Measurements from ENCODE around the gene TUSC2. TPM values are rescaled to one million over a fixed set of nuclear protein-coding genes. Genes with fewer than 3 reads are reported as not detected.

TUSC2 gene
- total and polyA plus RNA-seq, 7 experiments from 2014 or later: 16.8 to 45.5 (median 21.8) TPM

DNA sequence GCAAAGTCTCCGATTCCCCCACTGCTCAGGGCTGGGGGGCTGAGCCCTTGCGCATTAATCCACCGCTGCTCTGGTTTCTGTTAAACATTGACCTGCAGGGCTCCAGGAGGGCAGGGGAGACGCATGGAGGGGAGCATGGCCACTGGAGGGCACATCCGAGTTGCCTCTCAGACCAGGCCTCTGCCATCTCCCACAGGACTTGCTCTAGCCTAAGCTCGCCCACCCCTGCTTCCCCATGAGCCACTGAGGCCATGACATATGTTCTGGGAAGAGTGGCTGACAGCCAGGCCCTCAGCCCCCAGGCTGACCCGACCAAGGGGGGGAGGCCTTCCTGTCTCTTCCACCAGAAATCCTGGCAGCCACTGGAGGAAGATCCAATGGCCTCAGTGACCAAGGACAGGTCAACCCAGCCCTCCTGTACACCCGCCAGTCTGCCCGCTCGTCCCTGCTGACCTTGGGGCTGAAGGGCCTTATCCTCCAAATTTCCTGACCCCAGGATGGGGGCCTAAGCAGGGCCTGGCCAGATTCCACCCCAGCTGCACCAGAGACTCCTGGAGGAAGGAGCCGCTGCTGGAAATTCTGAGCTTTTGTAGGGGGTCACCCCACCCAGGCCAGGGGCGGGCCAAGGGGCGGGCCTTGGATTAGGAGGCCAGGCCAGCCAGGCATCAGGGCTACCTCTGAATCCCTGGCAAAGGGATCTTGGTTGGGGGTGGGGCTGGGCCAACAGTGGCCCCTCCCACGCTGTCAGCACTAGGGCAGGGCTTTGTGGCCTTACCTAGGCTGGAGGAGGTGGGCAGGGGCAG is 24.8 kb downstream of the TUSC2 start, which contains the start of gene HYAL1:
Gene HYAL1, minus strand, starts transcription at position 562 of the 803 bp plus-strand sequence. CDS start 618 bp downstream, outside the sequence.
- no peak for ATAC-seq
- H3K4me3 ChIP-seq (ENCODE audit: low read length): no peak within 1 kb of the TSS
- ChIA-PET POLR2A (interaction anchor here (1.0 to 1.2 kb wide), 2 partner anchors 10 to 34 kb away, joined by 3 read pairs; no protein-coding TSS in a partner anchor), CTCF (no interaction called here)
- DNase-seq: no peak
- H3K9me3 ChIP-seq (ENCODE audit: control insufficient read depth in 2 of 3, low read length in 3 of 3): no peaks in the 10 kb centered on the region
- no peak within 1 kb of the TSS for H3K4me3 Mint-ChIP-seq
- H3K27me3 Mint-ChIP-seq: no peaks in the 10 kb centered on the region
- intact Hi-C loops (cut with micrococcal nuclease): no loop called here
- no peak within 1 kb of the TSS for H3K27ac ChIP-seq (ENCODE audit: low read depth, low read length)
- H3K27me3 ChIP-seq (ENCODE audit: control insufficient read depth in 2 of 2, insufficient read depth in 2 of 2, low read length in 2 of 2): no peaks in the 10 kb centered on the region
- peaks cover 10 to 22% (median 17%) of the 10 kb centered on the region in 7 donors for H3K4me1 Mint-ChIP-seq
- peaks cover 13 to 16% of the 10 kb centered on the region in 2 donors for H3K4me1 ChIP-seq (ENCODE audit: control insufficient read depth in 2 of 2, insufficient read depth in 2 of 2, low read length in 2 of 2)
- H3K36me3 Mint-ChIP-seq: peaks cover 0 to 2% (median 0%) of the 10 kb centered on the region in 5 donors
- H3K36me3 ChIP-seq (ENCODE audit: control insufficient read depth in 2 of 3, insufficient read depth in 3 of 3, low read length in 3 of 3): no peaks in the 10 kb centered on the region
- peak within 1 kb of the TSS in 2 of 9 donors; percentile 51 to 83 for H3K27ac Mint-ChIP-seq
- H3K9me3 Mint-ChIP-seq: peaks cover 0 to 3% (median 0%) of the 10 kb centered on the region in 11 donors

GRCh38 chr3:50302095-50303012 is 25.7 kb downstream of the TUSC2 start:
- no peaks in the 10 kb centered on the region for H3K36me3 Mint-ChIP-seq
- H3K27me3 ChIP-seq (ENCODE audit: control insufficient read depth in 2 of 2, insufficient read depth in 2 of 2, low read length in 2 of 2): no peaks in the 10 kb centered on the region
- H3K4me1 ChIP-seq (ENCODE audit: control insufficient read depth in 2 of 2, insufficient read depth in 2 of 2, low read length in 2 of 2): peaks cover 19 to 20% of the 10 kb centered on the region in 2 donors
- CTCF ChIA-PET: interaction anchor here (0.6 kb wide), 1 partner anchor 31 kb away, joined by 3 read pairs; no protein-coding TSS in a partner anchor
- peaks cover 12 to 31% (median 21%) of the 10 kb centered on the region in 7 donors for H3K4me1 Mint-ChIP-seq
- peaks cover 0 to 2% (median 0%) of the 10 kb centered on the region in 3 experiments for H3K36me3 ChIP-seq (ENCODE audit: control insufficient read depth in 2 of 3, insufficient read depth in 3 of 3, low read length in 3 of 3)
- H3K27ac Mint-ChIP-seq: peak overlapping the region in 3 of 9 donors; percentile 4 to 36 (median 9)
- H3K9me3 ChIP-seq (ENCODE audit: control insufficient read depth in 2 of 3, low read length in 3 of 3): no peaks in the 10 kb centered on the region
- ATAC-seq (no peak), DNase-seq (no peak)
- H3K27me3 Mint-ChIP-seq: no peaks in the 10 kb centered on the region
- POLR2A ChIA-PET: interaction anchor here (0.6 to 4.8 kb wide), 4 partner anchors 10 to 112 kb away, joined by 3 to 41 read pairs (median 3); no protein-coding TSS in a partner anchor
- no peak overlapping the region for H3K4me3 ChIP-seq (ENCODE audit: low read length)
- peak overlapping the region in 1 of 10 donors; percentile 12 for H3K4me3 Mint-ChIP-seq
- intact Hi-C loops (cut with micrococcal nuclease): no loop called here
- no peak overlapping the region for H3K27ac ChIP-seq (ENCODE audit: low read depth, low read length)
- H3K9me3 Mint-ChIP-seq: peaks cover 0 to 3% (median 0%) of the 10 kb centered on the region in 11 donors

DNA sequence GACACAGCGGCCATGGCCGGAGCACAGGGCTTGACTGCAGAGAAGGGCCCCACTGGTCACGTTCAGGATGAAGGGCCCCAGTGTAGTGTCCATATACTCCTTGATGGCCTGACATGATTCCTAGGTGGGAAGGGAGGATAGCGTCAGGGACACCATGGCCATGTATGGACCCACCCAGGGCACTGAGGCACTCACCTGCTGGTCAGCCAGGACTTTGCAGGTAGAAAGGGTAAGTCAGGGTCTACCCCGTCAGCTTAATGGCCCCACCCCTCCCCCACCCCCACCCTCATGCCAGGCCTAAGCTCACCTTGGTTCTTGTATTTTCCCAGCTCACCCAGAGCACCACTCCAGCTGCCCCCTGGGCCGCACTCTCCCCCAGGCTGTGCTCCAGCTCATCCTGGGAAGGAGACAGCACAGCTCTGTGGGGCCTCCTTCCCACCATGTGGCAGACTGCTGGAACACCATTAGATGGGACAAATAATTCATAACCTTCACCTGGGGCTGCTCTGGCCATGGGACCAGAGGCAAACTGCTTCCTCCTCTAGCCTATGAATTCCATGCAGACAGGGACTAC is 27.3 kb downstream of the TUSC2 start:
- no peaks in the 10 kb centered on the region for H3K9me3 Mint-ChIP-seq
- no peaks in the 10 kb centered on the region for H3K27me3 ChIP-seq (ENCODE audit: control insufficient read depth in 2 of 2, insufficient read depth in 2 of 2, low read length in 2 of 2)
- H3K27me3 Mint-ChIP-seq: no peaks in the 10 kb centered on the region
- peaks cover 19 to 20% of the 10 kb centered on the region in 2 donors for H3K4me1 ChIP-seq (ENCODE audit: control insufficient read depth in 2 of 2, insufficient read depth in 2 of 2, low read length in 2 of 2)
- no peak overlapping the region for H3K4me3 ChIP-seq (ENCODE audit: low read length)
- intact Hi-C loops (cut with micrococcal nuclease): no loop called here
- ChIA-PET POLR2A (interaction anchor here (3.9 to 4.8 kb wide), 2 partner anchors 26 to 36 kb away, joined by 31 to 41 read pairs; partner anchors contain the start of gene TUSC2), CTCF (no interaction called here)
- no peaks in the 10 kb centered on the region for H3K9me3 ChIP-seq (ENCODE audit: control insufficient read depth in 2 of 3, low read length in 3 of 3)
- DNase-seq (no peak), ATAC-seq (no peak)
- H3K27ac Mint-ChIP-seq: peak overlapping the region in 8 of 9 donors; percentile 32 to 100 (median 97)
- H3K36me3 ChIP-seq (ENCODE audit: control insufficient read depth in 2 of 3, insufficient read depth in 3 of 3, low read length in 3 of 3): peaks cover 0 to 7% (median 0%) of the 10 kb centered on the region in 3 experiments
- peaks cover 0 to 1% (median 0%) of the 10 kb centered on the region in 5 donors for H3K36me3 Mint-ChIP-seq
- H3K4me1 Mint-ChIP-seq: peaks cover 12 to 36% (median 22%) of the 10 kb centered on the region in 7 donors
- peak overlapping the region; percentile 38 to 99 (median 92) for H3K4me3 Mint-ChIP-seq
- H3K27ac ChIP-seq (ENCODE audit: low read depth, low read length): peak overlapping the region; percentile 86

GRCh38 chr3:50299929-50300680 is 27.9 kb downstream of the TUSC2 start:
- H3K9me3 Mint-ChIP-seq: no peaks in the 10 kb centered on the region
- peak overlapping the region; percentile 84 to 99 (median 97) for H3K4me3 Mint-ChIP-seq
- H3K27me3 Mint-ChIP-seq: no peaks in the 10 kb centered on the region
- no peaks in the 10 kb centered on the region for H3K27me3 ChIP-seq (ENCODE audit: control insufficient read depth in 2 of 2, insufficient read depth in 2 of 2, low read length in 2 of 2)
- no peaks in the 10 kb centered on the region for H3K9me3 ChIP-seq (ENCODE audit: control insufficient read depth in 2 of 3, low read length in 3 of 3)
- peaks cover 12 to 36% (median 22%) of the 10 kb centered on the region in 7 donors for H3K4me1 Mint-ChIP-seq
- H3K36me3 ChIP-seq (ENCODE audit: control insufficient read depth in 2 of 3, insufficient read depth in 3 of 3, low read length in 3 of 3): peaks cover 0 to 7% (median 0%) of the 10 kb centered on the region in 3 experiments
- ATAC-seq (no peak), DNase-seq (no peak)
- ChIA-PET CTCF (interaction anchor here (0.9 to 1.6 kb wide), 4 partner anchors 21 to 50 kb away, joined by 3 to 5 read pairs (median 3); partner anchors contain the start of genes CYB561D2, HYAL2 and NPRL2), POLR2A (interaction anchor here (0.6 to 4.8 kb wide), 16 partner anchors 9 to 1276 kb away, joined by 3 to 41 read pairs (median 6); partner anchors contain the start of genes CYB561D2, GNAI2, NPRL2 and RASSF1)
- H3K27ac ChIP-seq (ENCODE audit: low read depth, low read length): peak overlapping the region; percentile 86
- peak overlapping the region; percentile 90 to 100 (median 99) for H3K27ac Mint-ChIP-seq
- H3K4me1 ChIP-seq (ENCODE audit: control insufficient read depth in 2 of 2, insufficient read depth in 2 of 2, low read length in 2 of 2): peaks cover 19 to 20% of the 10 kb centered on the region in 2 donors
- intact Hi-C loops (cut with micrococcal nuclease): loop anchor here (1.0 to 10.0 kb wide), 26 partner anchors 9 to 1825 kb away; partner anchors contain the start of genes CYB561D2 (in 2 of the 2), HEMK1 (in 2 of the 2), NPRL2 (in 2 of the 2) and TUSC2 (in 2 of the 2)
- H3K4me3 ChIP-seq (ENCODE audit: low read length): peak overlapping the region; percentile 57
- peaks cover 0 to 1% (median 0%) of the 10 kb centered on the region in 5 donors for H3K36me3 Mint-ChIP-seq

DNA sequence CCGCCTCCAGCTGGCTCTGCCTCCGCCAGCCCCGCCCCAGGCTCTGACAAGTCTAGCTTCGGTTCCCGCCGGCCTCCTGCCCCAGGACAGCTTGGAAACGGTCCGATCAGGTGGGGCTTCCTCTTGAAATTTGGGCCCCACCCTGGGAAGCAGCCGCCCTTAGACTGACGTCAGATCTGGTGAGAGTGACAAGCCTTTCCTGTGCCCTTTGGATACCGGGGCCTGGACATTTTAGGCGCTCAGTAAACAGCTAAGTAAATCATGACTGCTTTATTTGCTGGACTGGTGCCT is 28.4 kb downstream of the TUSC2 start:
- Mint-ChIP-seq H3K27me3 (no peaks in the 10 kb centered on the region), H3K36me3 (peaks cover 0 to 1% (median 0%) of the 10 kb centered on the region in 5 donors), H3K27ac (peak overlapping the region; percentile 90 to 100 (median 99)), H3K9me3 (no peaks in the 10 kb centered on the region), H3K4me3 (peak overlapping the region; percentile 84 to 99 (median 97)), H3K4me1 (peaks cover 12 to 36% (median 22%) of the 10 kb centered on the region in 7 donors)
- Histone ChIP-seq H3K4me3 (ENCODE audit: low read length) (peak overlapping the region; percentile 57), H3K36me3 (ENCODE audit: control insufficient read depth in 2 of 3, insufficient read depth in 3 of 3, low read length in 3 of 3) (peaks cover 0 to 7% (median 0%) of the 10 kb centered on the region in 3 experiments), H3K9me3 (ENCODE audit: control insufficient read depth in 2 of 3, low read length in 3 of 3) (no peaks in the 10 kb centered on the region), H3K27ac (ENCODE audit: low read depth, low read length) (peak overlapping the region; percentile 86), H3K4me1 (ENCODE audit: control insufficient read depth in 2 of 2, insufficient read depth in 2 of 2, low read length in 2 of 2) (peaks cover 19 to 20% of the 10 kb centered on the region in 2 donors), H3K27me3 (ENCODE audit: control insufficient read depth in 2 of 2, insufficient read depth in 2 of 2, low read length in 2 of 2) (no peaks in the 10 kb centered on the region)
- intact Hi-C loops (cut with micrococcal nuclease): loop anchor here (1.0 to 10.0 kb wide), 26 partner anchors 8 to 1825 kb away; partner anchors contain the start of genes CYB561D2 (in 2 of the 2), HEMK1 (in 2 of the 2), NPRL2 (in 2 of the 2) and TUSC2 (in 2 of the 2)
- DNase-seq: no peak
- no peak for ATAC-seq
- ChIA-PET POLR2A (interaction anchor here (0.6 to 4.8 kb wide), 21 partner anchors 8 to 1275 kb away, joined by 3 to 41 read pairs (median 5); partner anchors contain the start of genes CYB561D2, GNAI2, IP6K1 and NPRL2), CTCF (interaction anchor here (0.8 to 1.7 kb wide), 8 partner anchors 20 to 64 kb away, joined by 3 to 6 read pairs (median 3); partner anchors contain the start of genes CYB561D2, HYAL2 and NPRL2)

Data from naive thymus-derived CD4-positive, alpha-beta T cell (primary cell).